Measurements from ENCODE around the gene LSM10.
A peak's percentile ranks its signal among the peaks of the same experiment; 100 is the strongest.

Gene LSM10

DNA sequence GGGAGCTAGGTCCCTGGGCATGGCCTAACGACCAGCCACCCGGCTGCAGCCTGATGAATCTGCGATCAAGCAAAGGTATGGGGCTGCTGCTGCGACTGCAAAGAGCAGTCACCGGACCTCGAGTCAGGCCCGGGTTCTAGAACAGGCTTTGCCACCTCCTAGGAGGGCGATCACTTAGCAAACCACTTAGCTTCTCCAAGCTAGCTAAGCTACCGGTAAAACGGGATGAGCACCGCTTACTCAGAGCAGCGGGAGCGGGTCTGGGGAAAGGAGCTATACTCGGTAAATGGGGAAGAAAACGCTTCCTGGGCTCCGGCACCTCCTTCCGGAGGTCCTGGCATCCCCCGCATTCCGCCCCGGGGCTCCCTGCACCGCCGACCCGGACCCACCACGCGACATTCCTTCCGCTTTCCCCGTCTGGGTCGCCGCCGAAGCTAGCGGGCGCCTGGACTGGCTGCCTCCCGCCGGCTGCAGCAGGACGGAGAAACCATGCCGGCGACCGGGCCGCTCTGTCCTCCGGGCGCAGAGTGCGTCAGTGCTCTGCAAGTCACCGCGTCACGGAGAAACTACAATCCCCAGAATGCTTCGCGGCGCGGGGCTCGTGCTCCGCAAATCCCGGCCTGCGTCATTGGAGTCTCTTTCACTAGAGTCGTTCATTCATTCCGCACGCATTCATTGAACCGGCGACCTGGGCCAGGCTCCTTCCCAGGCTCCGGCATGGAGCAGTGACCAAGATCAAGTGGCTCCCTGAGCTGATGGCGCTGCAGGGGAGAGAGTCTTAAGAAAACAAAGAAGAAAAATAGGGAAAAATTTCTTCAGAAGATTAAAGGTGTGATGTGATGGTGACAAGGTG is at the start of gene LSM10:
LSM10 (minus strand) TSS at position 531 of the 853 bp plus-strand sequence. CDS start 3,779 bp downstream, outside the sequence.
- DNase-seq: peak; percentile 98

DNA sequence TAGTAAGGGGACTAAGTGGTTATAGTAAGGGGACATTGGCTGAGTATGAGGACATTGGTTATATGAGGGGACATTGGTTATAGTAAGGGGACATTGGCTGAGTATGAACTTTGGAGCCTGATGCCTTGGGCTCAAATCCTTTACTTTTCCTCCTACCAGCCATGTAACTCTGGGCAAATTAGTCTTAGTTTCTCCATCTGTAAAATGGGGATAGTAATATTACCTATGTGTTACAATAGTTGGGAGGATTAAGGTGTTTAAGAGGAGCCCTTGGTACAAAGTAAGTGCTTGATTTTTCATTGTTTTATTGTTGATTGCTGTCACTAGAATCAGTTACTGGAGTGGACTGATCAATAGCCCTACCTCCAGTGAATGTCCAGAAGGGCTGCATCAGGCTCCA is 49.7 kb upstream of the LSM10 start:
- DNase-seq: no peak

DNA sequence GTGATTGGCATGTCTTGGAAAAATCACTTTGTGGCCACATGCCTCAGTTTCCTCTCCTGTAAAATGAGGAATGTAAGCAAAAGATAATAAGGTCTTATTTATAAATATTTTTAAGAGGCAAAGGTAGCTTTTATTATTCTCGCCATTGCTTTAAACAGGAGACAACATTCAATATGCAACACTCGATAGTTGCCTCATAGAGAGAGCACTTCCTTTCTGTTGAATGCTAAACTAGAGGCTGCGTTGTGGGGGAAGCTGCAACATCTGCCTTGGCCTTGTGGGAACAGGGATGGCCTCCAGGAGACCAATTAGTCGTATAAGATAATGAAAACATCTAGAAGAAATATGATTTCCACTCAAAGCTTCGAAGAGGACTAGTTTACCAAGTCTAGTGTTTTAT is 49.0 kb upstream of the LSM10 start:
- DNase-seq: no peak

DNA sequence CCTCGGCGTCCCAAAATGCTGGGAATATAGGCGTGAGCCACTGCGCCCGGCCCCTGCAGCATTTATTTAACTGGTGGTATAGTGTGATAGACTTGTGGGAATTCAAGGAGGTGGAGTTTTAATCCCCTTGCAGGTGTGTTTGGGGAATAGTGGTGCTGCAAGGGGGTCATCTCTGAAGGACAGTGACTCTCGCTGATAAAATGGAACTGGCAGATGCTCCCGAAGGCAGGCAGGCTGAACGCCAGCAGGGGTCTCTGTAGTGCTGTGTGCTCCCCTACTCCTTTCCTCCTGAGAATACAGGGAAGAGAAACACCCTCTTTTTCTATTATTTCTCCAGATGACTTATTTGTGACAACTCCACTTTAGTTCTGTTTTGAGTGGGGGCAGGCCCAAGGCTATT is 48.6 kb upstream of the LSM10 start:
- DNase-seq: no peak

DNA sequence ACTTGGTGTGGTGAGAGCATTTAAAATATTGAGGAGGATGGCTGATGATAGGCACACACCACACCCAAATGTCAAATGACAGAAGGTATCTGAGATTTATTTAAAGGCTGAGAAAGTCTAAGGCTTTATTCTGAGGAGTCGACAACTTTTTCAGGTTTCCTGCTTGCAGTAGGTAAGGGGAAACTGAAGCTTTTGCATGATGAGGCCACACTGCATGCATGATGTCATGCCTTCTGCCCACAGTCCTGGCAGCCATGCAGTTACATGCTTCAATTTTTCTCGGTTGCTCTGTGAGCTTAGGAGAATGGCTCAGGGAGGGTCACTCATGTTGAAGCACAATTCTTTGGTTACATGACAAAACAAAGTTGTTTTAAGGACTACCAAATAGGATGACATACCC is 45.6 kb upstream of the LSM10 start:
- DNase-seq: no peak

DNA sequence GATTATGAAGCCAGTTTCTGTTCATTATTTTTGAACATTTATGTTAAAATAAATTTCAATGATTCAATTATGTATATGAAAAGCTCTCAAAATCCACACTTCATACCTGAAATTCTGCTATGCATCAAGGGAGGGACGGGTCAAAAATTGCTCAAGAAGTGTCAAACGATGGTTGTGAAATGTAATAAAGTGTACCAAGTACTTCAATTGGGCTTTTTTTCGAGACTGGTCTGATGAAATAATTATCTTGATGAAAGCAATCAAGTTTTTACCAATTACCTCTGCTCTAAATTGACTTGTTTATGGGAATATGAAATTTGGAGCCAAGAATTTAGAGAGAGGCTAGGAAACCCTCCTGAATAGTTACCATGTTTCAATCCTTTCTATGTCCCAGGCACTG is 44.6 kb upstream of the LSM10 start:
- DNase-seq: no peak

DNA sequence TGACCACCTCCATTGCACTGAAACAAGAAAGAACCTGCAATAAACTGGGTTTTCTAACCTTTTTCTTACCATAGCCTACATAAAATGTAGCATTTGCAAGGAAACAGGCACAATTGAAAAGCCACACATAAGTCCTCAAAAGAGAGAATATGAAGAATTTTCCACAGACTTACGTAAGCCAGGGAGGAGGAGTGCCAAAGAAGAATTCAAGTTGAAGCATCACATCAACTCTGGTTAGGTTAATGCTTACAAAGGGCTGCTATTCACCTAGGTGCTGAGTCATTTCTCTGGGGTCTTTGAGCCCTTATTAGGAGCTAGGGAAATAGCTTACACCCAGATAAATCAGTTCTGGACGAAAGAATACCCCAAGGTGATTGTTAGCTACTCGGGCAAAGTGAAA is 42.9 kb upstream of the LSM10 start:
- DNase-seq: no peak

DNA sequence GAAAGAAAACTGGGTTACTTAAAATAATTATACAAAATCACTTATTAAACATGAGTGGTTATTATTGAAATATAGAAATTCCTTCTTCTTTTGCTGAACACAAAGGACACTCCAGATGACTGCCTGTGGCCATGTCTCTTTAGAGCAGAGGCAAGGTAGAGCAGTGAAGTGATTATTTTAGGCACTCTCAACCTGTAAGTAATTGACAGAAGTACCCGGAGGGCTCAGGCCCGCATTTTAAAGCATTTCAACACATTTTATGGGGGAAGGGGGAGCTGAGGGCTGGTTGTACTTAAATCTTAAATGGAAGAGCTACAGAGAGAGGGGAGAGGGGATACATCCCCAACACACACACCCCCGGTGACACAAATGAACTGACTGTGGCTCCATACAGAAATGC is 42.3 kb upstream of the LSM10 start:
- DNase-seq: no peak

DNA sequence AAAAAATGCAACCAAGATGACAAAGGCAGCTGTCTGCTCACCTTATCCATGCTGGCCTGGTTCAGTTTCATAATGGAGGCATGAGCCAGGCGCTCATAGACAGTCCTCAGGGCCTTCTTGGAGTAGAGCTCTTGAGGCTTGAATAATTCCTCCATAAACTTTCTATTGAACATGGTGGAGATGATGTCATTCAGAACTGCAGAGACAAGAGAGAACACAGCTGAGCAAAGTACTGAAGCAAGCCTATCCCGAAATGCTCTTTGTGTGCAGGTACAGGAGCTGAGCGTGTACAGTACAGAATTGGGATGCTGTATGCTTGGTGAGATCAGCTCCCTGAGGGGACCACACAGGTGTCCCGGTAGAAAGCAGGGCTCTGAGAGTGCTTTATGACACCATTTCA is 41.0 kb upstream of the LSM10 start:
- no peak for DNase-seq

DNA sequence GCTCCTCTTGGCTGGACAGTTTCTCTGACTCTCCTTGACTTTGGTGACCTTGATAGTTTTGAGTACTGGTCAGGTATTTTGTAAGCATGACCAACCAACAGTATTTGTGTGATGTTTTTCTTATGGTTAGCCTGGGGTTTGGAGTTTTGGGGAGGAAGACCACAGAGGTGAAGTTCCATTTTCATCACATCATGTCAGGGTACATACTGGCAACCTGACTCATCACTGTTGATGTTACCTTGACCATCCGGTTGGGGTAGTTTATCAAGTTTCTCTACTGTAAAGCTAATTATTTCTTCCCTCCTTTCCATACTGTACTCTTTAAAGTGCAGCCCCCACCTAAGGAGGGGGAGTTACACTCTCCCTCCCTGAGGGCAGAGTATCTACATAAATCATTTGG is 39.1 kb upstream of the LSM10 start:
- DNase-seq: no peak

DNA sequence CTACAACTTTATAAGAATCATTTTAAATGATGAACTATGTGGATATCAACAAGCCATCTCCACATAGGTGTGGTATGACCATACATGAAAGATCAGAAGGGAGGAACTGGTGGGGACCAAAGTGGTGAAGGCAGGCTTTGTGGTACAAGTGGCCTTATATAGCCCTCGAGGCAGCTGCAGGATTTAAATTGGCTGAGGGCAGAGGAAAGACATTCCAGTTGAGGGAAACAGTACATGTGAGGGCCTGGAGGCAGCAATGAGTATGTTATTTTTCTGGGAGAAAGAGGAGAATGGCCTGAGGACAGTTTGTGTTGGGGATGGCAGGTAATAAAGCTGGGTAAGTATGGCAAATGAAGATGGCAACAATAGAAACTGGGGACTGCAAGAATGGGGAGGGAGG is 35.4 kb upstream of the LSM10 start:
- no peak for DNase-seq

DNA sequence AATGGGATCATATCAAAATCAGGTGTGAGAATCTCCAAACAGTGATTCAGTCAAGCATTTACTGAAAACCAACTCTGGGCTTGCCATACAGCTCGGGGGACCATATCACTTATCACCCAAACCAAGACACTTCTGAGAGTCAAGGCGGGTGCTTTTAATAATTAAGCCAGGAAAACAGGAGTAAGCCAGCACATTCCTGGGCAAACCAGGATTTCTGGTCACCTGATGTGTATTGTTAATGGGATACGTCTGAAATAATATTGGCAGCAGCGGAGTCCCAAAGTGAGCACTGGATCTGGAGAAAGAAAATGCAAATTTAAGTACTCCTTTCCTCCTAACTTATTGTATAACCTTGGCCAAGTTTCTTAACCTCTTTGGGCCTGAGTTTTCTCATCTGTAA is 34.9 kb upstream of the LSM10 start:
- DNase-seq: no peak

DNA sequence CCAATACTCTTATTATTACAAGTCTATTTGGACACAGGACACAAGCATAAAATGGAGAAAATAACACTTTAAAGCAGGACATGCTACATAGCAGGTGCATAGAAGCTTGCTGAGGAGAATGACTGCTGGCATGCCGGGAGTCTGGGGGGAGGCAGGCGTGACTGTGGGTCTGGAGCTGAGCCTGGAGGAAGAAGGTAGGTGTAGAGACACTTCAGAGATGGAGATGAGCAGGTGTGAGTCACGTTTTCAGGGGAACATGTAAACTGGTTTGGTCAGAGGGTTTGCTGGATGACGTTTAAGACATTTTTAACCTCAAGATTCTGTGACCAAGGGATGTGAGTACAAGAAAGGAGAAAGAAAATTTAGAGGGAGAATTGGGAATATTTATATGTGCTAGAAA is 28.1 kb upstream of the LSM10 start:
- no peak for DNase-seq

DNA sequence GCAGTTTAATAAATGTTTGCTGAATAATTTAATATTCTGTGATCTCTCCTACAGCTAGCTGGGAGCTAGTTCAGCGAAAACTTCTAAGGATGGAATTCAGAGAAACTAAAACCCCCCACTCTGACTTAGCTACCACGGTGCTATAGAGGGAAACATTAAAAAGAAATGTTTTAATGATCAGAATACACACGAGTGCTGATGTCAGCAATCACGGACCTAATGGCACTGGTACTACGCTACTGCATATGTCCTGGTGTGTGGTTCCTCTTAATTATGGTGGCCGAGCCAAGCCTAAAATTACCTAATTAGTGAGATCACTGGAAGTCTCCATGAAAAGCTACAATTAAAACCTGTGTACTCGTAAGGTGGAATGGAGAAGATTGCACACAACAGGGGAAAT is 23.9 kb upstream of the LSM10 start:
- no peak for DNase-seq

DNA sequence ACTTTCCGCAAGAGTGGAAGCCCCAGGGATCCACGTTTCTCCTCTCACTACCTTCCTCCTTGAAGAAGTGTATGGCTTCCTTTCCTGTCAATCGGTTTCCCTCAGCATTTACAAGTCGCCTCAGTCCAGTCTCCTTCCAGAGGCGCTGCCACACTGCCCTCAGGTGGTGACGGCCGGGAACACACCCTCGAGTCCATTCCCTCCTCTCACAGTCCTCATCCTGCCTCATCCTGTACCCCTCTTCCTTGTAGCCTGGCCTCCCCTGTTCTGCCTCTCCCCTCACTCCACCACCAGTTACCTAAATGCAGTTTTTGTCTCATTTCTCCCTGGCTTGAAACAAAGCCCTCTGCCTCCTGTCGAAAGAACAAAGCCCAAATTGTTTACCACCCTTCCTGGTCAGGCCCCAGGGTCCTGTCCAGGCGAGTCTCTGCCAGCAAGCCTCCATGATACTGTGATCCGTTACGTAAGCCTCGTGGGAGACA is 23.2 kb upstream of the LSM10 start:
- peak; percentile 72 for DNase-seq

DNA sequence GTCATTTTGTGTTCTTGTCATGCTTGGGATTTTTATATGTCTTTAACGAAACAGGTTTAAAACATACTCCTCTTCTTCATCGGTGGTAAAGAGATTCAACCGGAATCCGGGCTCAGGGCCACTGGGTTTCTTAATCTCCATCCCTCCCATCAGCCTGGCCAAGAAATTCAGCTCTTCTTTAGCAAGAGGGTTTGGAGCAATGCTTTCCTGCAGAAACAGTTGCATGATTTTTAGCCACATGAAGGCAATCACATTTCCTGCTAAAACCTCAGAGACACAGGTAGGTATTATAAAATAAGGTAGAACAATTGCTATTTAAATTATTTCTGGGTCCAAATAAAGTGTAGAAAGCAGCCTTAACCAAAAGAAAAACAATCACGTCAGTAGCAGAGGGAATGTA is 22.7 kb upstream of the LSM10 start:
- no peak for DNase-seq

DNA sequence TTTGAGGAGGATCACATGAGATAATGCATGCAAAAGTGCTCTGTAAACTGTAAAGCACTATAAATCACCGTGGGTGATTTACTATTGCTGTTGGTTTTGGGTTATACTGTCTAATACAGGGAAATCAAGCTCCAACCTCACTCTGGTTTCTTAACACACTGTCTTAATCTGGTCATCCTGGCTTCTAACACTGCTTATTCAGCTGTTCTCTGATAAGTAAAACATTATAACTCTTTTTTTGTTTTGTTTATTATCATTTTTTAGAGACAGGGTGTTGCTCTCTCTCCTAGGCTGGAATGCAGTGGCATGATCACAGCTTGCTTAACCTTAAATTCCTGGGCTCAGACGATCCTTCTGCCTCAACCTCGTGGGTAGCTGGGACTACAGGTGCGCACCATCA is 21.9 kb upstream of the LSM10 start:
- no peak for DNase-seq

DNA sequence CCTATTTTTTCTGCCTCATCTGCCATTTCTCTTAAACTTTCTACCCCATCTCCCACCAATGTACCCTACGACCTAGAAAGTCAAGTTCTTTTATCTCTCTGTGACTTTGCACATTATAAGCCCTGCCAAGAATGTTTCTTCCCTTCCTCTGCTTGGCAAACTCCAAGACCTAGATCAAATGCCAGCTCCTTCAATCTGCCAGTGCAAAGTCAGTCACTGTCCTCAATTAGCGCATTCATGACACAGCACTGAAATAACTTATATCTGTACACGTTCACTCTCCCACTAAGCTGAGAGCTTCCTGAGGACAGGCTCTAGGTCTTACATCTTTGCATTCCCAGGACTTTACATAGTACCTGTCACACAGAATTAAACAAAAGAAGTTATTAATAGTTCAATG is 21.4 kb upstream of the LSM10 start:
- DNase-seq: no peak

DNA sequence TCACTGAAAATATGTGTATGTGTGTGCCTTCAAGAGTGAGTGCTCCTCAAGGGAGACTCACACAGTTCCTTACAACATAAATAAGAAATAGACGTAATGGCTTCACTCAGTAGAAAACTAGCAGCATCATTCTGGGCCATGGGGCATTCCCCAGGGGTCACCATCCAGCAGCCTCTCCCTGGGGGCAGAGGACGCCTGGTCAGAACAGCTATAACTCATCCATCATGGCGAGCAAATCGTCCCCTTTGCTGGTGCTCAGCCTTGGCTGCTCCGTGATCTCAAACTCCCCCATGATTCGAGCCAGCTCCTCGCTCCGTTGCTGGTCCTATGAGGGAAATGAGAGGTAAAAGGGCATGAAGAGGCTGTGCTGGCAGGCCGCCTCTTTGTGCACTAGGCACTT is 20.2 kb upstream of the LSM10 start:
- no peak for DNase-seq

DNA sequence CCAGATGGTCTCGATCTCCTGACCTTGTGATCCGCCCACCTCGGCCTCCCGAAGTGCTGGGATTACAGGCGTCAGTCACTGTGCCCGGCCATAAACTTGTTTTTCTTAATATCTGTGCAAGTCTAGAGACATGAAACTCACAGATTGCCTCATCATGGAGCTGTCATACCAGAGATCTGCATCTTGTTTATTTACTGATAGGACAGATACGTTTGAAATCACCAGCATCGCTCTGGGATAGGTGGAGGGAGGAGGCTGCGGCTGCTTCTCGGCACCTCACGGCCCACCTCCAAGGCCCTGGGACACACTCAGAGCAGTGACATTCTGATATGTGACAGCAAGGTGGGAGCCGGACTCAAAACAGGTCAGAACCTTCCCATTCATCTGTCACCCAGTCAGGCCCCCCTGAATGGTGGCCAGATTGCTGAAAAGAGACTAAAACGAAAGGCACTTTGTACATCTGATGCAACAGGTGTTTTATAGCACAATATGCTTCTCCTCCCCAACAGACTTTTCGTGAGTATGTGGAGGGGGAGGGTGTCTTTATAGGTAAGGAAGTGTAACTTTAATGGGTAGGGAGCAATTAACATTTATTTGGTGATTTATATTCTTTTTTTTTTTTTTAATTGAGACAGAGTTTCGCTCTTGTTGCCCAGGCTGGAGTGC is 18.1 kb upstream of the LSM10 start:
- DNase-seq: no peak

DNA sequence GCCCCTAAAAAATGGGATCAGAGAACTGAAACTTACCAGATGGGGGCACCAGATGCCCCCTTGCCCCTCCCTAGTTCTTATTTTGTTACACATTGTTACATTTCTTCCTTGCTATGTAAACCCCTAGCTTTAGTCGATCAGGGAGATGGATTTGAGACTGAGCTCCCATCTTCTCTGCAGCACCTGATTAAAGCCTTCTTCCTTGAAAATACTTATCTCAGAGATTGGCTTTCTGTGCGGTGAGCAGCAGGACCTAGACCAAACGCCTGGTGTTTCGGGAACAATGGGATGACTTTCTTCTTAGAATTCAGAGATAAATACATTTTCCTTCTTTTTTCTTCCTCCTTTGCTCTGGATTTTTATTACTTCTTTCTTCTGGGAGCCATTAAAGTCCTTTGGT is 16.7 kb upstream of the LSM10 start:
- no peak for DNase-seq

DNA sequence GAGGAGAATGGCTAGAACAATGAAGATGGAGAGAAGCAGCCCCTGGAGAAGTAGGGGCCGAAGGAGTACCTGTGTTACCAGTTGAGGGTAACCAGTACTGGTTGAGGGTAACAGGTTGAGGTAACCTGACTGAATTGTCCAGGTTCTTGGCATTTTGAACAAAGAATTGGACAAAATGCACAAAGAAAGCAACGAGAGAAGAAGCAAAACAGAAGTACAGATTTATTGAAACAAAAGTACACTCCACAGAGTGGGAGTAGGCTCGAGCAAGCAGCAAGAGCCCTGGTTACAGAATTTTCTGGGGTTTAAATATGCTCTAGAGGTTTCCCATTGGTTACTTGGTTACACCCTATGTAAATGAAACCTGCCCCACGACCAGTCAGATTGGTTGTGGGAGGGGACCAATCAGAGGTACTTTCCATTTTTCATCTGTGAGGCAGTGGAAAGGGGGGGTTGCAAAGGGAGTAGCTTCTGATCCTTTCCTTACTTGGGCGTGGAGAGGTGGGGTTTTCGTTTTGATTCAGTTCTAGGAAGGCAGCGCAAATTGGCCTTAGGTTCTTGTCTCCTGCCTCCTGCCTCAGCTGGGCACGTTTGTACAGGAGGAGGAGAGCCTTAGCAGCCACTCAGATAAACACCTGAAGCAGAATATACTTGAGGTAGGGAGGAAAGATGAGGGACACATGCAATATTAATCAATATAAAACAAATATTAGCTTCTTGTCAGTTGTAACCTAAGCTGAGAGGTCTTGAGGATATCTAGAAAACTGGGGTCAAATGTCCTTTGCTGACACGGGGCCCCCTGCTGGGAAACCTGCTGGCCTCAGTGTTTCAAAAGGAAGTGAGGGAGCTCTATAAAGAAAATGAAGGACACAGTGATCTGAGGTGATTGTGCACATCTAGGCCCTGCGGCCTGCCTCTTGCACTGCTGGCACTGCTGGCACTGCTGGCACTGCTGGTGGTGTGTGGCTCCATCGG is 14.3 kb upstream of the LSM10 start:
- DNase-seq: no peak

DNA sequence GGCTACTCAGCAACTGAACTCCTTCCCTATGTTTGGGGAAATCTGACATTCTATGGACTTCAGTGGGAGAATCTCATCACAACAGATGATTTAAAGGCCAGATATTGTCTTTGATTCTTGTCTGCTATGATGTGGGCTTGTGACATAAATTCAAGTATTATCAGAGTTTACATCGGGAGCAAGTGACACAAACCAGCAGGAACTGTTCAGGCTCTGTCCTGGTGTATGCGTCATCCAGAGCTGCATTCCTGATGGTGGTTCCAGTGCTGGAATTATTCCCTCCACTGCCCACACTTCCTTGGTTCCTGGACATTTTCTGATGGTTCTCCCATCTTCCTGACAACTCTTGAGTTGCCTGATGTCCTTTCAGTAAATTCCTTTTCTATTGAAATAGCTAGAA is 10.8 kb upstream of the LSM10 start:
- DNase-seq: peak; percentile 46
